ENCODE results near the gene GP1BA. TPM values are rescaled to one million over a fixed set of nuclear protein-coding genes. Genes with fewer than 3 reads are reported as not detected.

Gene GP1BA
- total and polyA plus RNA-seq, 10 of the 15 experiments (the other 5 are each of a cell fraction or from before 2014, with no cell fraction given): 0.04 to 0.67 (median 0.28) TPM; not detected in 1

- no peaks in the 10 kb centered on the region for H4K20me1 ChIP-seq (ENCODE audit: control insufficient read depth, insufficient read depth)
- no TSS peak for BruUV-seq (replicated peaks)
- H3K79me2 ChIP-seq (ENCODE audit: control insufficient read depth, insufficient read depth, low read length): no peaks in the 10 kb centered on the region
- no peak for FAIRE-seq
- peaks cover 12% of the 10 kb centered on the region for H3K4me1 ChIP-seq (ENCODE audit: control insufficient read depth, insufficient read depth, low read length)
- no peak for ATAC-seq
- no peak overlapping the region for H2AFZ ChIP-seq (ENCODE audit: control insufficient read depth, low read depth, low read length)
- TF ChIP-seq SIX5 (IDR thresholded peaks at IDR 0.05; ENCODE audit: low read depth, low read length, severe bottlenecking): no peak
- no peak for TF ChIP-seq POLR2AphosphoS2 (IDR thresholded peaks at IDR 0.05; ENCODE audit: low read depth, low read length)
- TF ChIP-seq PAX8 (IDR thresholded peaks at IDR 0.05): no peak
- TF ChIP-seq TCF3 (IDR thresholded peaks at IDR 0.05; ENCODE audit: borderline replicate concordance, insufficient read depth, low read depth, low read length): no peak
- no peak for TF ChIP-seq CHD4 (IDR thresholded peaks at IDR 0.05)
- TF ChIP-seq, protein P1, sequence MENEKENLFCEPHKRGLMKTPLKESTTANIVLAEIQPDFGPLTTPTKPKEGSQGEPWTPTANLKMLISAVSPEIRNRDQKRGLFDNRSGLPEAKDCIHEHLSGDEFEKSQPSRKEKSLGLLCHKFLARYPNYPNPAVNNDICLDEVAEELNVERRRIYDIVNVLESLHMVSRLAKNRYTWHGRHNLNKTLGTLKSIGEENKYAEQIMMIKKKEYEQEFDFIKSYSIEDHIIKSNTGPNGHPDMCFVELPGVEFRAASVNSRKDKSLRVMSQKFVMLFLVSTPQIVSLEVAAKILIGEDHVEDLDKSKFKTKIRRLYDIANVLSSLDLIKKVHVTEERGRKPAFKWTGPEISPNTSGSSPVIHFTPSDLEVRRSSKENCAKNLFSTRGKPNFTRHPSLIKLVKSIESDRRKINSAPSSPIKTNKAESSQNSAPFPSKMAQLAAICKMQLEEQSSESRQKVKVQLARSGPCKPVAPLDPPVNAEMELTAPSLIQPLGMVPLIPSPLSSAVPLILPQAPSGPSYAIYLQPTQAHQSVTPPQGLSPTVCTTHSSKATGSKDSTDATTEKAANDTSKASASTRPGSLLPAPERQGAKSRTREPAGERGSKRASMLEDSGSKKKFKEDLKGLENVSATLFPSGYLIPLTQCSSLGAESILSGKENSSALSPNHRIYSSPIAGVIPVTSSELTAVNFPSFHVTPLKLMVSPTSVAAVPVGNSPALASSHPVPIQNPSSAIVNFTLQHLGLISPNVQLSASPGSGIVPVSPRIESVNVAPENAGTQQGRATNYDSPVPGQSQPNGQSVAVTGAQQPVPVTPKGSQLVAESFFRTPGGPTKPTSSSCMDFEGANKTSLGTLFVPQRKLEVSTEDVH (IDR thresholded peaks at IDR 0.05; ENCODE audit: low read depth, partially characterized antibody): no peak
- no peak for TF ChIP-seq BACH1 (IDR thresholded peaks at IDR 0.05; ENCODE audit: borderline replicate concordance)
- no peak for TF ChIP-seq POLR2AphosphoS5 (IDR thresholded peaks at IDR 0.05; ENCODE audit: low read length)
- TF ChIP-seq, protein P2, sequence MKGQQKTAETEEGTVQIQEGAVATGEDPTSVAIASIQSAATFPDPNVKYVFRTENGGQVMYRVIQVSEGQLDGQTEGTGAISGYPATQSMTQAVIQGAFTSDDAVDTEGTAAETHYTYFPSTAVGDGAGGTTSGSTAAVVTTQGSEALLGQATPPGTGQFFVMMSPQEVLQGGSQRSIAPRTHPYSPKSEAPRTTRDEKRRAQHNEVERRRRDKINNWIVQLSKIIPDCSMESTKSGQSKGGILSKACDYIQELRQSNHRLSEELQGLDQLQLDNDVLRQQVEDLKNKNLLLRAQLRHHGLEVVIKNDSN (IDR thresholded peaks at IDR 0.05; ENCODE audit: borderline replicate concordance, extremely low read length, insufficient read depth, low read depth, low read length): no peak
- TF ChIP-seq CTCF (IDR thresholded peaks at IDR 0.05 in 2 of 3, conservative IDR thresholded peaks at IDR 0.05 in 1 of 3; ENCODE audit: control insufficient read depth in 2 of 3, extremely low read depth in 1 of 3, insufficient read depth in 1 of 3, low read depth in 3 of 3, low read length in 3 of 3): no peak
- TF ChIP-seq EED (IDR thresholded peaks at IDR 0.05; ENCODE audit: low read depth): no peak
- TF ChIP-seq MYB (IDR thresholded peaks at IDR 0.05; ENCODE audit: borderline replicate concordance, low read depth, low read length): no peak
- H3K27ac ChIP-seq (ENCODE audit: control insufficient read depth, insufficient read depth): no peak overlapping the region
- H3K4me3 ChIP-seq: no peak overlapping the region
- peaks cover 12 to 22% of the 10 kb centered on the region in 2 experiments; a peak in 3 of 4 replicates for H3K36me3 ChIP-seq (ENCODE audit: control insufficient read depth in 2 of 2, insufficient read depth in 2 of 2, low read length in 1 of 2)
- intact Hi-C loops (cut with micrococcal nuclease; ENCODE audit: unreplicated experiment) (no loop called here), in situ Hi-C loops (cut with MboI) (no loop called here)
- DNase-seq (ENCODE audit: low read depth, low spot score): no peak
- POLR2A ChIA-PET: interaction anchor here (0.7 kb wide), 1 partner anchor 89 kb away, joined by 3 read pairs; no protein-coding TSS in a partner anchor
- SMC1A ChIA-PET (ENCODE audit: uncharacterized antibody, unreplicated experiment): interaction anchor here (2.2 to 3.6 kb wide), 2 partner anchors 69 to 83 kb away, joined by 8 to 29 read pairs; no protein-coding TSS in a partner anchor
- H3K9me3 ChIP-seq (replicated peaks; ENCODE audit: control insufficient read depth, insufficient read depth, low read length): no peaks in the 10 kb centered on the region
- H3K9ac ChIP-seq (ENCODE audit: control insufficient read depth, insufficient read depth, low read length): no peak overlapping the region
- no peaks in the 10 kb centered on the region for H3K27me3 ChIP-seq (replicated peaks in 1 of 2; ENCODE audit: control insufficient read depth in 2 of 2, insufficient read depth in 2 of 2, low read length in 1 of 2)
- CTCF ChIA-PET: interaction anchor here (4.5 kb wide), 1 partner anchor 83 kb away, joined by 55 read pairs; no protein-coding TSS in a partner anchor
- no peak overlapping the region for H3K4me2 ChIP-seq (ENCODE audit: control insufficient read depth, insufficient read depth)
- RAD21 ChIA-PET (ENCODE audit: unreplicated experiment): interaction anchor here (1.5 kb wide), 1 partner anchor 39 kb away, joined by 6 read pairs; the partner anchor contains the start of genes RNF167 and SLC25A11
These were observed 46.6 kb downstream of the GP1BA start for GRCh38 chr17:4978726-4979125.
